IMR-90 (cell line): ENCODE results near the gene NMT1. TPM values are rescaled to one million over a fixed set of nuclear protein-coding genes. Genes with fewer than 3 reads are reported as not detected.

Experiments
- ATAC-seq: fragments of 200-7000 bp; cut with Tn5 transposase; 2 replicates; pipeline ENCODE4 v1.9.1; 2020; ENCODE audit warnings: low read depth, mild to moderate bottlenecking, moderate library complexity
- BruUV-seq: library from RNA; stranded (reverse); fragments of 400-500 nt; replicated peaks from 2 replicates; lab custom pipeline; 2021; lab: Mats Ljungman, UMichigan
- CTCF ChIA-PET: fragments of 300-600 bp; formaldehyde crosslinking; extraction: SDS; loops from one replicate; lab custom pipeline; 2021; ENCODE audit warnings: antibody characterized with exemption; lab: Yijun Ruan, JAX
- POLR2A ChIA-PET: fragments of 300-600 bp; sonication (Branson Sonifier 250); formaldehyde crosslinking; loops from one replicate; lab custom pipeline; 2022; ENCODE audit warnings: antibody characterized with exemption; ENCODE audit not compliant: unreplicated experiment; lab: Charles Lee
- DNase-seq: peaks from one replicate; pipeline ENCODE4 v3.0.0; 2013
- H2AFZ ChIP-seq: replicated peaks from 2 replicates; pipeline ENCODE3; 2013; ENCODE audit warnings: low read length, mild to moderate bottlenecking; ENCODE audit not compliant: poor library complexity
- H2AK5ac ChIP-seq: 2 replicates; pipeline ENCODE4 v1.6.1; 2013; ENCODE audit warnings: low read depth, low read length, inconsistent platforms
- H2AK9ac ChIP-seq: replicated peaks from 2 replicates; pipeline ENCODE3; 2013; ENCODE audit warnings: mild to moderate bottlenecking, low read depth, low read length, moderate library complexity; ENCODE audit not compliant: poor library complexity
- H2BK120ac ChIP-seq: 2 replicates; pipeline ENCODE4 v1.6.1; 2013; ENCODE audit warnings: low read depth, low read length, inconsistent platforms
- H2BK15ac ChIP-seq: 3 replicates; pipeline ENCODE4 v1.6.1; 2013; ENCODE audit warnings: low read depth, low read length, inconsistent platforms
- H2BK20ac ChIP-seq: 2 replicates; pipeline ENCODE4 v1.6.1; 2013; ENCODE audit warnings: low read depth, mild to moderate bottlenecking, inconsistent platforms, low read length, moderate library complexity
- H2BK5ac ChIP-seq: 2 replicates; pipeline ENCODE4 v1.6.1; 2013; ENCODE audit warnings: mild to moderate bottlenecking, low read depth, low read length, inconsistent platforms; ENCODE audit not compliant: poor library complexity, severe bottlenecking
- H3K14ac ChIP-seq: replicated peaks from 2 replicates; pipeline ENCODE4 v1.6.1; 2013; ENCODE audit warnings: low read depth, low read length, inconsistent platforms
- H3K18ac ChIP-seq: 2 replicates; pipeline ENCODE4 v1.6.1; 2013; ENCODE audit warnings: low read depth, low read length, control low read depth
- H3K23ac ChIP-seq: 2 replicates; pipeline ENCODE4 v1.6.1; 2013; ENCODE audit warnings: low read depth, low read length, inconsistent platforms
- H3K27ac ChIP-seq: 2 replicates; pipeline ENCODE4 v1.5.1; 2013; ENCODE audit warnings: mild to moderate bottlenecking, control low read depth, low read length; ENCODE audit not compliant: insufficient read depth
- H3K27me3 ChIP-seq: 2 replicates; pipeline ENCODE4 v1.6.1; 2013; ENCODE audit warnings: low read length; ENCODE audit not compliant: control insufficient read depth, insufficient read depth
- H3K36me3 ChIP-seq: 2 replicates; pipeline ENCODE4 v1.6.1; 2013; ENCODE audit warnings: low read length, mixed read lengths; ENCODE audit not compliant: control insufficient read depth, insufficient read depth
- H3K4ac ChIP-seq: 2 replicates; pipeline ENCODE4 v1.6.1; 2013; ENCODE audit warnings: low read depth, low read length, inconsistent platforms
- H3K4me1 ChIP-seq: 2 replicates; pipeline ENCODE4 v1.6.1; 2013; ENCODE audit warnings: low read length, mixed read lengths; ENCODE audit not compliant: control insufficient read depth, insufficient read depth
- H3K4me2 ChIP-seq: 2 replicates; pipeline ENCODE4 v1.6.1; 2013; ENCODE audit warnings: low read depth, mild to moderate bottlenecking, control low read depth, low read length, moderate library complexity
- H3K4me3 ChIP-seq: 2 replicates; pipeline ENCODE4 v1.5.1; 2013; ENCODE audit warnings: low read depth, mild to moderate bottlenecking, control low read depth, low read length, moderate library complexity; ENCODE audit not compliant: insufficient read depth
- H3K56ac ChIP-seq: 2 replicates; pipeline ENCODE4 v1.6.1; 2013; ENCODE audit warnings: low read length, inconsistent platforms; ENCODE audit not compliant: insufficient read depth; ENCODE audit errors: extremely low read depth
- H3K79me1 ChIP-seq, 2 experiments: 2 replicates each; pipeline ENCODE4 v1.6.1; 2013; ENCODE audit warnings: low read length in 2 of 2, inconsistent platforms in 1 of 2, low read depth in 1 of 2
- H3K9ac ChIP-seq: 2 replicates; pipeline ENCODE4 v1.6.1; 2013; ENCODE audit warnings: low read depth, low read length, control low read depth
- H3K9me1 ChIP-seq: 2 replicates; pipeline ENCODE4 v1.6.1; 2013; ENCODE audit warnings: low read length, inconsistent platforms; ENCODE audit not compliant: insufficient read depth
- H3K9me3 ChIP-seq: 2 replicates; pipeline ENCODE4 v1.6.1; 2013; ENCODE audit warnings: low read length; ENCODE audit not compliant: control insufficient read depth, insufficient read depth
- H4K20me1 ChIP-seq: 2 replicates; pipeline ENCODE4 v1.6.1; 2013; ENCODE audit warnings: low read length, inconsistent platforms; ENCODE audit not compliant: insufficient read depth
- H4K5ac ChIP-seq: 2 replicates; pipeline ENCODE4 v1.6.1; 2013; ENCODE audit warnings: mild to moderate bottlenecking, low read depth, low read length, control low read depth
- H4K8ac ChIP-seq, 2 experiments: 2 replicates each; pipeline ENCODE4 v1.6.1; 2013; ENCODE audit warnings: low read depth in 2 of 2, low read length in 2 of 2, control low read depth in 1 of 2, inconsistent platforms in 1 of 2
- H4K91ac ChIP-seq: 2 replicates; pipeline ENCODE4 v1.6.1; 2013; ENCODE audit warnings: low read depth, low read length, inconsistent platforms; ENCODE audit not compliant: insufficient read depth
- BHLHE40 ChIP-seq: fragments of 150-350 bp; IDR thresholded peaks from 2 replicates; pipeline ENCODE4 v1.6.1; 2016; ENCODE audit warnings: mild to moderate bottlenecking, low read depth, low read length
- CHD1 ChIP-seq: IDR thresholded peaks from 2 replicates; pipeline ENCODE4 v1.6.1; 2012; ENCODE audit warnings: low read depth, low read length, improper control_type of control experiment
- POLR2A ChIP-seq: IDR thresholded peaks from 2 replicates; pipeline ENCODE4 v1.6.1; 2012; ENCODE audit warnings: mild to moderate bottlenecking, low read depth, low read length
- RCOR1 ChIP-seq: IDR thresholded peaks from 2 replicates; pipeline ENCODE4 v1.6.1; 2012; ENCODE audit warnings: mild to moderate bottlenecking, low read length, improper control_type of control experiment; ENCODE audit not compliant: insufficient replicate concordance
- WGBS, 2 experiments: methylation state at CpG; one replicate each; pipeline versions ENCODE4 v1.1.5 to v1.1.7; 2013; ENCODE audit warnings: missing lambda C conversion rate in 2 of 2; ENCODE audit not compliant: insufficient read length in 1 of 2; ENCODE audit errors: extremely low coverage in 2 of 2; 5-methylcytosine and 5-hydroxymethylcytosine counted together
- dilution Hi-C: fragments of 300-500 bp; cut with HindIII; formaldehyde crosslinking; loops from one replicate; pipeline ENCODE4 v1.14.3; 2018; ENCODE audit warnings: low sequenced_read_pairs; ENCODE audit not compliant: unreplicated experiment
- in situ Hi-C: fragments of 300-500 bp; cut with MboI; formaldehyde crosslinking; loops from 3 replicates; pipeline ENCODE4 v1.14.3; 2019; ENCODE audit warnings: low sequenced_read_pairs, inconsistent platforms, mixed read lengths
- intact Hi-C: fragments of 100-400 bp; cut with micrococcal nuclease; formaldehyde crosslinking; loops from 2 replicates; pipeline ENCODE4 v1.10.0; 2022
- polyA plus RNA-seq, 3 experiments: library from polyadenylated mRNA; depleted of rRNA; stranded (reverse); fragments of >200 nt; gene quantifications; 2 replicates each; pipeline ENCODE4 v1.2.3, GENCODE V29; 2012; ENCODE audit warnings: low replicate concordance in 1 of 3
- total RNA-seq: library from RNA; depleted of rRNA; stranded (reverse); fragments of >200 nt; gene quantifications from 2 replicates; pipeline ENCODE4 v1.2.3, GENCODE V29; 2012

NMT1 gene
- total and polyA plus RNA-seq, 2 of the 4 experiments (the other 2 are of a cell fraction): 38.0 to 60.6 TPM

- Histone ChIP-seq H2BK15ac (no peak overlapping the region), H2BK20ac (no peak overlapping the region), H3K23ac (no peak overlapping the region), H3K27ac (no peak overlapping the region), H2BK5ac (no peak overlapping the region), H2AK5ac (no peak overlapping the region), H3K4ac (no peak overlapping the region), H4K8ac (no peak overlapping the region), H3K9me3 (no peaks in the 10 kb centered on the region), H3K18ac (no peak overlapping the region), H4K20me1 (peaks cover 13% of the 10 kb centered on the region), H3K4me3 (no peak overlapping the region), H4K91ac (no peak overlapping the region), H3K14ac (no peak overlapping the region), H3K4me2 (no peak overlapping the region), H3K79me1 (peaks cover 4 to 30% of the 10 kb centered on the region in 2 experiments; a peak in 2 of 4 replicates), H3K9ac (no peak overlapping the region), H2AFZ (no peak overlapping the region), H2AK9ac (no peak overlapping the region), H3K27me3 (no peaks in the 10 kb centered on the region), H4K5ac (no peak overlapping the region), H3K4me1 (no peaks in the 10 kb centered on the region), H3K56ac (no peak overlapping the region), H3K36me3 (peaks cover 75% of the 10 kb centered on the region), H2BK120ac (no peak overlapping the region), H3K9me1 (no peaks in the 10 kb centered on the region)
- no TSS peak for BruUV-seq
- dilution Hi-C loops: no loop called here
- TF ChIP-seq CHD1 (no peak), RCOR1 (no peak), BHLHE40 (no peak), POLR2A (no peak)
- CTCF ChIA-PET: interaction anchor here (1.9 kb wide), 1 partner anchor 9 kb away, joined by 5 read pairs; no protein-coding TSS in a partner anchor
- DNase-seq (no peak), ATAC-seq (no peak)
- intact Hi-C loops: no loop called here
- POLR2A ChIA-PET: no interaction called here
- WGBS, 2 experiments: 88% methylated on average over 1 of the region's 9 CpGs; no CpG with 5 or more reads in 1 of the 2 experiments
- in situ Hi-C loops: no loop called here
Measured at GRCh38 chr17:45108051-45108450, 46.9 kb downstream of the NMT1 start.
